B cell (primary cell): ENCODE measurements around the gene RABGAP1L. TPM values are rescaled to one million over a fixed set of nuclear protein-coding genes. Genes with fewer than 3 reads are reported as not detected.

Source experiments
- ATAC-seq: fragments of 200-7000 bp; cut with Tn5 transposase; one replicate; pipeline ENCODE4 v1.10.0; 2021; ENCODE audit warnings: low read depth, mild to moderate bottlenecking, moderate number of reproducible peaks, moderate library complexity
- CTCF ChIA-PET: fragments of 350-600 bp; sonication (Branson Sonifier 250); formaldehyde crosslinking; loops from one replicate; lab custom pipeline; 2021; ENCODE audit warnings: antibody characterized with exemption, inconsistent platforms; lab: Charles Lee
- POLR2A ChIA-PET: fragments of 350-600 bp; sonication (Branson Sonifier 250); formaldehyde crosslinking; loops from one replicate; lab custom pipeline; 2021; ENCODE audit warnings: antibody characterized with exemption; lab: Charles Lee
- DNase-seq: peaks from one replicate; pipeline ENCODE4 v3.0.0; 2013
- H2AFZ ChIP-seq: 2 replicates; pipeline ENCODE4 v1.6.1; 2012; ENCODE audit warnings: mild to moderate bottlenecking, low read depth, low read length; ENCODE audit not compliant: insufficient read depth, poor library complexity, severe bottlenecking
- H3K27ac ChIP-seq, 2 donors: 1 replicate in 1 of 2; 2 replicates in 1 of 2; pipeline ENCODE4 v1.5.1; 2012 to 2013; ENCODE audit warnings: low read length in 2 of 2, mild to moderate bottlenecking in 2 of 2, moderate library complexity in 1 of 2
- H3K27me3 ChIP-seq, 4 experiments: fragments of 200-600 bp in 1 of 4; sonication (generic) in 1 of 4; replicated peaks in 1 of 4; 1 replicate in 2 of 4; 2 replicates in 2 of 4; pipeline versions ENCODE4 v1.6.1 to v1.7.0; 2013 to 2016; ENCODE audit warnings: low read length in 3 of 4, mild to moderate bottlenecking in 2 of 4, mixed read lengths in 1 of 4, moderate library complexity in 1 of 4; ENCODE audit not compliant: insufficient read depth in 4 of 4, control insufficient read depth in 3 of 4; ENCODE audit errors: control extremely low read depth in 1 of 4
- H3K36me3 ChIP-seq, 2 experiments: replicated peaks in 1 of 2; 1 replicate in 1 of 2; 2 replicates in 1 of 2; pipeline versions ENCODE4 v1.6.1 to v1.7.1; 2013; ENCODE audit warnings: low read length in 1 of 2; ENCODE audit not compliant: insufficient read depth in 2 of 2, control insufficient read depth in 1 of 2; ENCODE audit errors: control extremely low read depth in 1 of 2, extremely low read depth in 1 of 2
- H3K4me1 ChIP-seq, 2 donors: fragments of 200-600 bp in 1 of 2; sonication (generic) in 1 of 2; 1 replicate in 1 of 2; 2 replicates in 1 of 2; pipeline versions ENCODE4 v1.5.1 to v1.6.1; 2013 to 2017; ENCODE audit warnings: low read length in 2 of 2; ENCODE audit not compliant: control insufficient read depth in 2 of 2, insufficient read depth in 2 of 2
- H3K4me2 ChIP-seq: replicated peaks from 2 replicates; pipeline ENCODE3; 2012; ENCODE audit warnings: mild to moderate bottlenecking, low read depth, low read length; ENCODE audit not compliant: poor library complexity, severe bottlenecking
- H3K4me3 ChIP-seq, 5 experiments: fragments of 200-600 bp in 1 of 5; sonication (generic) in 1 of 5; 1 replicate in 3 of 5; 2 replicates in 2 of 5; pipeline versions ENCODE4 v1.5.1 to v1.7.0; 2011 to 2016; ENCODE audit warnings: low read length in 4 of 5, mild to moderate bottlenecking in 4 of 5, low read depth in 2 of 5, control low read depth in 1 of 5, moderate library complexity in 1 of 5; ENCODE audit not compliant: insufficient read depth in 1 of 5; ENCODE audit errors: control extremely low read depth in 1 of 5, extremely low read depth in 1 of 5
- H3K79me2 ChIP-seq: fragments of 200-600 bp; sonication (generic); one replicate; pipeline ENCODE4 v1.6.0; 2016; ENCODE audit warnings: low read length; ENCODE audit not compliant: control insufficient read depth, insufficient read depth
- H3K9ac ChIP-seq: fragments of 200-600 bp; sonication (generic); 2 replicates; pipeline ENCODE4 v1.6.1; 2017; ENCODE audit warnings: mild to moderate bottlenecking, low read length, moderate library complexity
- H3K9me3 ChIP-seq, 3 donors: one replicate each; pipeline versions ENCODE4 v1.6.1 to v1.7.1; 2013; ENCODE audit warnings: low read length in 2 of 3; ENCODE audit not compliant: control insufficient read depth in 2 of 3, insufficient read depth in 1 of 3; ENCODE audit errors: control extremely low read depth in 1 of 3
- H4K20me1 ChIP-seq: 2 replicates; pipeline ENCODE4 v1.6.0; 2012; ENCODE audit warnings: mild to moderate bottlenecking, low read length; ENCODE audit not compliant: insufficient read depth, control insufficient read depth, poor library complexity, severe bottlenecking
- H3K27ac Mint-ChIP-seq: one replicate; pipeline ENCODE4 v1.8.0; 2021; ENCODE audit warnings: mixed read lengths
- H3K27me3 Mint-ChIP-seq: one replicate; pipeline ENCODE4 v1.8.0; 2021; ENCODE audit warnings: mixed read lengths
- H3K4me1 Mint-ChIP-seq: one replicate; pipeline ENCODE4 v1.8.0; 2021; ENCODE audit warnings: mixed read lengths
- H3K4me3 Mint-ChIP-seq: one replicate; pipeline ENCODE4 v1.8.0; 2021; ENCODE audit warnings: mixed read lengths
- H3K9me3 Mint-ChIP-seq: one replicate; pipeline ENCODE4 v1.8.0; 2022; ENCODE audit warnings: mixed read lengths; ENCODE audit not compliant: insufficient read depth
- CTCF ChIP-seq: fragments of 200-600 bp; IDR thresholded peaks from one replicate; pipeline ENCODE4 v1.8.0; 2022; ENCODE audit warnings: antibody characterized with exemption, mild to moderate bottlenecking
- EZH2 ChIP-seq: IDR thresholded peaks from 2 replicates; pipeline ENCODE4 v1.6.1; 2012; ENCODE audit warnings: borderline replicate concordance, low read depth, mild to moderate bottlenecking, moderate library complexity, low read length; ENCODE audit not compliant: insufficient read depth, poor library complexity, severe bottlenecking
- WGBS: methylation state at CpG from one replicate; pipeline ENCODE4 v1.1.5; 2013; ENCODE audit warnings: missing lambda C conversion rate; ENCODE audit not compliant: insufficient coverage; 5-methylcytosine and 5-hydroxymethylcytosine counted together
- intact Hi-C: fragments of 100-400 bp; cut with micrococcal nuclease; formaldehyde crosslinking; loops from one replicate; pipeline ENCODE4 v1.10.0; 2022
- polyA plus RNA-seq: library from polyadenylated mRNA; depleted of rRNA; stranded (reverse); fragments of >200 nt; gene quantifications from 2 replicates; pipeline ENCODE4 v1.2.3, GENCODE V29; 2012
- total RNA-seq, 2 donors: library from RNA; stranded (reverse); fragments of 120-200 nt in 1 of 2; gene quantifications; 1 replicate in 1 of 2; 2 replicates in 1 of 2; pipeline versions ENCODE4 v1.2.3 to v1.2.4, GENCODE V29; 2013 to 2022

Gene RABGAP1L
- total and polyA plus RNA-seq, 2 donors (not counting 1 experiment from before 2014, with no cell fraction given), result 34.9 to 159 TPM

DNA sequence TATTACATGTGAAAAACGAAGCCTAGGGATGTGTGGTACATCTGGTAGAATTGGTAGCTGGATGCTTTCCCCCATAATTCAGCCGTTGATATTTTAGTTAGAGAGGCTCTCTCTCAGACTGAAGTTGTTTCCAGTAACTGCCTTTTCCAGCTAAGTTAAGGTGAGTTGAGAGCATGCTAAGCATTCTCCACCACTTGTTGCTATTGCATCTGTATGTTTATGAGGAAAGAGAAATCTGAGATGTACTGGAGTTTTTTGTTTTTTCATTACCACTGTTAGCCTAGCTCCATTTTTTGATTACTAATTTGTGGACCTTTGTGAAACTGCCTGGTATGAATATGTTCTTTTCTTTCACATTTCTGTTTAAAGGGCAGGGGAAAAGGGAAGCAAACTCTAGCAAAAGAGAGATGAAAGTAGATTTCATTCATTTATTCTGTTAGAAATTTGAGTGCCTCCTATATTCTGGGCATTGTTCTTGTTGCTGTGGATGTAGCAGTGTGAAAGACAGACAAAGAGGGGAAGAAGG lies 650.5 kb downstream of the RABGAP1L start:
- CTCF ChIA-PET, result interaction anchor here (1.6 to 1.9 kb wide), 2 partner anchors 176 to 189 kb away, joined by 4 read pairs; no protein-coding TSS in a partner anchor
- no peak overlapping the region for H3K4me3 Mint-ChIP-seq
- no peak overlapping the region for H3K4me2 ChIP-seq

More for the DNA sequence above, 650.5 kb downstream of the RABGAP1L start:
- Histone ChIP-seq H3K4me1 (peaks cover 2 to 6% of the 10 kb centered on the region in 2 donors), H3K27ac (no peak overlapping the region), H3K36me3 (peaks cover 0 to 12% of the 10 kb centered on the region in 2 experiments), H2AFZ (no peak overlapping the region), H4K20me1 (no peaks in the 10 kb centered on the region), H3K9me3 (no peaks in the 10 kb centered on the region), H3K27me3 (no peaks in the 10 kb centered on the region), H3K9ac (no peak overlapping the region), H3K4me3 (no peak overlapping the region), H3K79me2 (peaks cover 7% of the 10 kb centered on the region)
- no peaks in the 10 kb centered on the region for H3K27me3 Mint-ChIP-seq
- no peak for TF ChIP-seq CTCF
- TF ChIP-seq EZH2, result no peak
- no peak for ATAC-seq
- H3K9me3 Mint-ChIP-seq, result no peaks in the 10 kb centered on the region
- no CpG with 5 or more reads among the region's 2 CpGs for WGBS
- POLR2A ChIA-PET, result interaction anchor here (1.2 kb wide), 1 partner anchor 10 kb away, joined by 3 read pairs; no protein-coding TSS in a partner anchor
- no peak overlapping the region for H3K27ac Mint-ChIP-seq
- DNase-seq, result no peak
- intact Hi-C loops, result loop anchor here (10.0 kb wide), 1 partner anchor 785 kb away; the partner anchor contains the start of gene RC3H1
- peaks cover 14% of the 10 kb centered on the region for H3K4me1 Mint-ChIP-seq
